ENCODE results near the gene ADAMTS14.

The ADAMTS14 gene

GRCh38 chr10:70722820-70723424 lies 50.6 kb downstream of the ADAMTS14 start:
- H3K27ac ChIP-seq = no peak overlapping the region
- no peak for TF ChIP-seq ZFX (IDR thresholded peaks at IDR 0.05; ENCODE audit: borderline replicate concordance)
- TF ChIP-seq, protein P1, sequence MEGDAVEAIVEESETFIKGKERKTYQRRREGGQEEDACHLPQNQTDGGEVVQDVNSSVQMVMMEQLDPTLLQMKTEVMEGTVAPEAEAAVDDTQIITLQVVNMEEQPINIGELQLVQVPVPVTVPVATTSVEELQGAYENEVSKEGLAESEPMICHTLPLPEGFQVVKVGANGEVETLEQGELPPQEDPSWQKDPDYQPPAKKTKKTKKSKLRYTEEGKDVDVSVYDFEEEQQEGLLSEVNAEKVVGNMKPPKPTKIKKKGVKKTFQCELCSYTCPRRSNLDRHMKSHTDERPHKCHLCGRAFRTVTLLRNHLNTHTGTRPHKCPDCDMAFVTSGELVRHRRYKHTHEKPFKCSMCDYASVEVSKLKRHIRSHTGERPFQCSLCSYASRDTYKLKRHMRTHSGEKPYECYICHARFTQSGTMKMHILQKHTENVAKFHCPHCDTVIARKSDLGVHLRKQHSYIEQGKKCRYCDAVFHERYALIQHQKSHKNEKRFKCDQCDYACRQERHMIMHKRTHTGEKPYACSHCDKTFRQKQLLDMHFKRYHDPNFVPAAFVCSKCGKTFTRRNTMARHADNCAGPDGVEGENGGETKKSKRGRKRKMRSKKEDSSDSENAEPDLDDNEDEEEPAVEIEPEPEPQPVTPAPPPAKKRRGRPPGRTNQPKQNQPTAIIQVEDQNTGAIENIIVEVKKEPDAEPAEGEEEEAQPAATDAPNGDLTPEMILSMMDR (IDR thresholded peaks at IDR 0.05) = no peak

DNA sequence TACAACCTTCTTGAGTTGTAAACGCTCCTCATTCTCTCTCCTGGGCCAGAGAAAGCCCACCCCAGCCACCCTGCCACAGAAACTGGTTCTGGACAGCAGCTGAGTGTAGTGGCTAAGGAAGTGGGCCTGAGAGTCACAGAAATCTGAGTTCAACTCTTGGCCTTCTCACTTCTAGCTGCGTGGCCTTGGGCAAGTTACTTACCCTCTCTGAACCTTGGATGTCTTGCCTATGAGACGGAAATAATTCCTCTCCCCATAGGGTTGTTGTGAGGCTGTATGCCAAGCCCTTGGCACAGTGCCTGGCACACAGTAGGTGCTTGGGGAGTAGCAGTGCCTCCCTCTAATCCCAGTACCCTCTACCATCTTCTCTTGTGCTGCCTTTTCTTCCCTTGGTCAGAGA lies 51.5 kb downstream of the ADAMTS14 start:
- no peak overlapping the region for H3K27ac ChIP-seq
- TF ChIP-seq ZFX (IDR thresholded peaks at IDR 0.05; ENCODE audit: borderline replicate concordance) = no peak
- TF ChIP-seq, protein P1 (IDR thresholded peaks at IDR 0.05) = no peak

DNA sequence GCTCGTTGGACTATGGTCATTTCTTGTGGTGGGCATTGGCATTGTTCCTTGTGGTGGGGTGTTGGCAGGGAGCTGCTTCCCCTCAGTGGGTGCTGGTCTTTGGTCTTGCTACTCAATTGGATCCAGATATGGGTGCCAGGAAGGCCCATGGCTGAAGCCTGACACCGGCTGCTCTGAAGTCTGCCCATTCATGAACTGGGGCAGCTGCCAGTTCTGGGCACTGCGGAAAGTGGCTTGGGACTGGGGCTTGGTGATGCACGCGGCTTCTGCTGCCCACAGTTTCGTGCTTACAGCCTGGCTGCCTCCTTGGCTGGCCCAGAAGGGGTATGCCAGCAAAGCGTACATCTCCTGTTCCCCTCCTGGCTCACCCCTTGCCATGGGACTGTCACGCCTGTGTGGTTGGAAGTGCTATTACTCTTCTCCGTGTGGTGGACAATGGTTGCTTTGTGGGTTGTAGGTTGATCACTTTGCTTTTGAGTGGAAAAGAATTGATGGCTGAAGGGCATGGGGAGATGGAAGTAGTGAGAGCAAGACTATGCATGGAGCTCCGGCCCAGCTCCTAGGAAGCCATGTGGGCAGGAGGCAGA lies 54.7 kb downstream of the ADAMTS14 start:
- TF ChIP-seq ZFX (IDR thresholded peaks at IDR 0.05; ENCODE audit: borderline replicate concordance) = no peak
- TF ChIP-seq, protein P1 (IDR thresholded peaks at IDR 0.05) = no peak
- H3K27ac ChIP-seq = no peak overlapping the region

DNA sequence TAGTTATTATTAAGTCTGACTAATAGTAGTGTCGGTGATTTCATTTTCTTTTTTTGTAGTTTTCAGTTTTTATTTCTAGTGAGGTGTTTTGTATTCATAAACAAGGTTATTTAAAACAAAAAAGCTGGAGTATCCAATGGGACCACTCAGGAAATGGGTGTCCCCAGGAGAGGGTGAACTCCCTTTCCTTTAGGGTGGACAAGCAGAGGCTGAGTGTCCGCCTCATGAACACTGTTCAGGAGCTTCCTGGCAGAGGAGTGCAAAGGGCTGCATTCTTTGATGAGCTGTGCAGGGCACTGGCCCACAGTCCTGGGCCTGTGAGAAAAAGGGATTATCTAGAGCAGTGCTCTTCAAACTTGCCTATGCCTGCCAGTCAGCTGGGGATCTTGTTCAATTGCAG lies 56.0 kb downstream of the ADAMTS14 start:
- H3K27ac ChIP-seq = no peak overlapping the region
- no peak for TF ChIP-seq ZFX (IDR thresholded peaks at IDR 0.05; ENCODE audit: borderline replicate concordance)
- TF ChIP-seq, protein P1 (IDR thresholded peaks at IDR 0.05) = no peak

DNA sequence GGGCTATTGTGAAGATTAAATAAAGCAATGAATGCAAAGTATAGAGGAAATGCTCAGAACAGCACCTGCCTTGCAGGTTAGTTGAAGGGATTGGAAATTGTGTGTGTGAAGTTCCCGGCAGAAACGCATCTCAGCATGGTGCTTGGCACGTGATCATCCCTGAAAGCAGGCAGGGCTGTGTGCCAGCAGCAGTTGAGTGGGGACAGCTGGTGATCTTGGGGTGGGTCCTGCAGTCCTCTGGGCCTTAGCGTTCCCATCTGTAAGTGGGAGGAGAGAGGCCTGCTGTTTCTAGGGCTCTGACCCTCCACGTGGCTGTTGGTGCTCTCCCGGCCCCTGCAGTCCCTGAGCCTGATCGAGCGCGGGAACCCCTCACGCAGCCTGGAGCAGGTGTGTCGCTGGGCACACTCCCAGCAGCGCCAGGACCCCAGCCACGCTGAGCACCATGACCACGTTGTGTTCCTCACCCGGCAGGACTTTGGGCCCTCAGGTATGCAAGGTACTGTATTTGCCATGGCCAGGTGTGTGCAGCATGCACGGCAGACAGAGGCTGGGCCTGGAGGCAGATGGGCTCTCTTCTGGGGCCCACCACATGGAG lies 57.6 kb downstream of the ADAMTS14 start:
- no peak for TF ChIP-seq ZFX (IDR thresholded peaks at IDR 0.05; ENCODE audit: borderline replicate concordance)
- TF ChIP-seq, protein P1 (IDR thresholded peaks at IDR 0.05) = no peak
- H3K27ac ChIP-seq = no peak overlapping the region

DNA sequence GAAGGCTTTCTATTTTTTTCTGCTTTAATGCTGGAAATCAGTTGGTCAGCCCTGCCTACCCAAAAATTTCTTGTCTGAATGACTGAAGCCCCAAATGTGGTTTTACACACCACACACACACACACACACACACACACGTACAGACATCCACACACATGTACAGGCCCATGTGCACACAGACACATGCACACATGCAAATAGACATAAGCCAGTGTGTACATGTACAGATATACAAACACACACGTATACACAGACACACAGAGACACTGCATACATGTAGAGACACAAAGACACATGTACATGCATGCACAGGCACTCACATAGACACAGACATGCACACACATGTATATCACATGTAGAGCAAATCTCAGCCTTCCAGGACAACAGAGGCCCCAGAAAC lies 58.6 kb downstream of the ADAMTS14 start:
- TF ChIP-seq ZFX (IDR thresholded peaks at IDR 0.05; ENCODE audit: borderline replicate concordance) = no peak
- TF ChIP-seq, protein P1 (IDR thresholded peaks at IDR 0.05) = no peak
- H3K27ac ChIP-seq = no peak overlapping the region

DNA sequence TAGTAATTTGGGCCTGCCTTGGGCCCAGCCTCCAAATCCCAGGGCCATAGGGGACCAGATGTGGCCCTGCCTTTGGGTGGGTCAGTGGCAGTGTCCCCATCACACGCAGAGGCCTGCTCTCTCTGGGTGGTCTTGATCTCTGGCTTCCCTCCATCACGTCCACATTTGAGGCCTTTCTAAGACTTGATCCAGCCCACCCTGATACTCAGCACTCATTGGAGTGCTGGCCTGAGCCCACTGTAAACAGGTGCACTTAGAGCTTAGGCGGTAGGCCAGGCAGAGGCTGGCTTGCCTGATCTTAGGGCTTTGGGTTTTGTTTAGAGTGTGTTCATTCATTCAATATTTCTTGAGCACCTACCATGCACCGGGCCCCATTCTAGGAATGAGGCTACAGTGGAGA lies 60.3 kb downstream of the ADAMTS14 start:
- H3K27ac ChIP-seq = no peak overlapping the region
- TF ChIP-seq ZFX (IDR thresholded peaks at IDR 0.05; ENCODE audit: borderline replicate concordance) = no peak
- TF ChIP-seq, protein P1 (IDR thresholded peaks at IDR 0.05) = no peak

Measured in 22Rv1 (cell line).